GM12878 (cell line): Measurements from ENCODE around the gene CD84. TPM values are rescaled to one million over a fixed set of nuclear protein-coding genes. Genes with fewer than 3 reads are reported as not detected.
A peak's percentile ranks its signal among the peaks of the same experiment; 100 is the strongest.

ENCODE experiments used
- ATF3 ChIP-seq: IDR thresholded peaks from 2 replicates; pipeline ENCODE4 v1.6.1; 2011; ENCODE audit warnings: low read depth, mild to moderate bottlenecking, low read length, moderate library complexity, borderline replicate concordance; ENCODE audit errors: extremely low read depth
- ATF7 ChIP-seq: fragments of 450-650 bp; IDR thresholded peaks from 2 replicates; pipeline ENCODE4 v1.6.1; 2016; ENCODE audit warnings: low read depth, mild to moderate bottlenecking
- CUX1 ChIP-seq: IDR thresholded peaks from 2 replicates; pipeline ENCODE4 v1.6.1; 2012; ENCODE audit warnings: improper control_type of control experiment, low read depth, low read length; ENCODE audit not compliant: insufficient replicate concordance
- FOXK2 ChIP-seq: fragments of 450-650 bp; IDR thresholded peaks from 2 replicates; pipeline ENCODE4 v1.6.1; 2017; ENCODE audit warnings: mild to moderate bottlenecking, moderate library complexity
- IKZF2 ChIP-seq, 2 experiments: fragments of 450-650 bp; IDR thresholded peaks; 2 replicates each; pipeline ENCODE4 v1.6.1; 2017; ENCODE audit warnings: mild to moderate bottlenecking in 2 of 2, moderate library complexity in 2 of 2
- MXI1 ChIP-seq: fragments of 150-350 bp; IDR thresholded peaks from 2 replicates; pipeline ENCODE4 v1.6.1; 2011; ENCODE audit warnings: low read depth, mild to moderate bottlenecking, inconsistent platforms, low read length, improper control_type of control experiment
- NFIC ChIP-seq: IDR thresholded peaks from 2 replicates; pipeline ENCODE4 v1.6.1; 2012; ENCODE audit warnings: low read depth, mild to moderate bottlenecking, inconsistent platforms, low read length, moderate library complexity
- PKNOX1 ChIP-seq: fragments of 450-650 bp; IDR thresholded peaks from 2 replicates; pipeline ENCODE4 v1.6.1; 2016; ENCODE audit warnings: mild to moderate bottlenecking
- RAD21 ChIP-seq: IDR thresholded peaks from 2 replicates; pipeline ENCODE4 v1.6.1; 2011; ENCODE audit warnings: mild to moderate bottlenecking, low read depth, low read length, moderate library complexity; ENCODE audit not compliant: insufficient read depth
- RB1 ChIP-seq: fragments of 450-650 bp; formaldehyde crosslinking; IDR thresholded peaks from 2 replicates; pipeline ENCODE4 v1.6.1; 2017; ENCODE audit warnings: mild to moderate bottlenecking, borderline replicate concordance
- STAT3 ChIP-seq: IDR thresholded peaks from 2 replicates; pipeline ENCODE4 v1.6.1; 2011; ENCODE audit warnings: low read depth, low read length, improper control_type of control experiment
- TCF12 ChIP-seq: IDR thresholded peaks from 2 replicates; pipeline ENCODE4 v1.6.1; 2011; ENCODE audit warnings: low read depth, mild to moderate bottlenecking, low read length
- TCF7 ChIP-seq: IDR thresholded peaks from 2 replicates; pipeline ENCODE4 v1.6.1; 2014; ENCODE audit warnings: antibody characterized with exemption, borderline replicate concordance
- YY1 ChIP-seq: IDR thresholded peaks from 2 replicates; pipeline ENCODE4 v1.6.1; 2011; ENCODE audit warnings: low read depth, mild to moderate bottlenecking, low read length
- ZNF592 ChIP-seq: fragments of 450-650 bp; IDR thresholded peaks from 2 replicates; pipeline ENCODE4 v1.6.1; 2017; ENCODE audit warnings: mild to moderate bottlenecking, moderate library complexity
- polyA plus RNA-seq, 11 experiments: library from polyadenylated mRNA; depleted of rRNA in 4 of 11; unstranded in 6 of 11; stranded (reverse) in 5 of 11; fragments of >200 nt; fragmentation: Nextera tagmentation in 4 of 11; fragmentation: Illumina TruSeq in 1 of 11; extraction: Ambion mirVana in 4 of 11; extraction: Trizol in 1 of 11; gene quantifications; 1 replicate in 1 of 11; 2 replicates in 10 of 11; pipeline versions ENCODE4 v1.2.1 to v1.2.3, GENCODE V29; 2011 to 2016; ENCODE audit warnings: inconsistent platforms in 2 of 11, missing spikeins in 2 of 11, low read depth in 1 of 11
- total RNA-seq, 4 experiments: library from RNA; depleted of rRNA in 3 of 4; stranded (reverse); fragments of >200 nt in 3 of 4; fragmentation: Illumina TruSeq in 1 of 4; extraction: Trizol in 1 of 4; gene quantifications; 2 replicates each; pipeline versions ENCODE4 v1.2.1 to v1.2.3, GENCODE V29; 2013 to 2021
- TF ChIP-seq, protein P1 (sequence below): fragments of 450-650 bp; formaldehyde crosslinking; IDR thresholded peaks from 2 replicates; pipeline ENCODE4 v1.4.0; 2020; ENCODE audit warnings: mild to moderate bottlenecking, moderate library complexity

CD84 gene
- total and polyA plus RNA-seq, 10 of the 15 experiments (the other 5 are each of a cell fraction or from before 2014, with no cell fraction given), result 3.4 to 20.3 (median 11.7) TPM

DNA sequence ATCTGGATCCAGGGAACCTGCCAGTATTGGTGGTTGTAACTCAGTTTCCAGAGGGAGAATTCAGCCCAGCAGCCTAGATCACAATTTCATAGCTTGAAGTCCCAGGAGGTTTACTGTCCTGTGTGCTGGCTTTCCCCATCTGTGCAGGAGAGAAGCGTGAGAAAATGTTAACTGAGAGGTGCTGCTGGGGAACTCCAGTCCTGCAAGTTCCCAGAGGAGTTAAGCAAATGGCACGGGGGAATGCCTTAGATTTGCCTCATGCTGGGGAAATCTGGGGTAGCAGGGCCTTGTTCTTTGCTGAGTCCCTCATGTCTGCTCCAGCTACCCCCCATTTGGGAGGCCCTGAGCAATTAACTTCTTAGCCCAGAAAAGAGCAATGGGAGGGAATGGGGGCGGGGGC, 31.1 kb downstream of the CD84 start (continued):
- TF ChIP-seq RAD21 (peak; percentile 42), CUX1 (peak; percentile 100), NFIC (no peak), STAT3 (0 out of 2 replicates have a peak, but pooled peaks have one; percentile 53), IKZF2 (IDR thresholded peaks at IDR 0.05) (peak; percentile 82 to 86), YY1 (peak; percentile 65; the same call in 1 of the 2 replicates), FOXK2 (no peak), TCF7 (peak; percentile 36; the same call in 1 of the 2 replicates), TCF12 (peak; percentile 97), PKNOX1 (no peak), ATF7 (peak; percentile 66), RB1 (peak; percentile 98), ATF3 (no peak), ZNF592 (peak; percentile 93; the same call in 1 of the 2 replicates), MXI1 (0 out of 2 replicates have a peak, but pooled peaks have one; percentile 47)
- TF ChIP-seq, protein P1, sequence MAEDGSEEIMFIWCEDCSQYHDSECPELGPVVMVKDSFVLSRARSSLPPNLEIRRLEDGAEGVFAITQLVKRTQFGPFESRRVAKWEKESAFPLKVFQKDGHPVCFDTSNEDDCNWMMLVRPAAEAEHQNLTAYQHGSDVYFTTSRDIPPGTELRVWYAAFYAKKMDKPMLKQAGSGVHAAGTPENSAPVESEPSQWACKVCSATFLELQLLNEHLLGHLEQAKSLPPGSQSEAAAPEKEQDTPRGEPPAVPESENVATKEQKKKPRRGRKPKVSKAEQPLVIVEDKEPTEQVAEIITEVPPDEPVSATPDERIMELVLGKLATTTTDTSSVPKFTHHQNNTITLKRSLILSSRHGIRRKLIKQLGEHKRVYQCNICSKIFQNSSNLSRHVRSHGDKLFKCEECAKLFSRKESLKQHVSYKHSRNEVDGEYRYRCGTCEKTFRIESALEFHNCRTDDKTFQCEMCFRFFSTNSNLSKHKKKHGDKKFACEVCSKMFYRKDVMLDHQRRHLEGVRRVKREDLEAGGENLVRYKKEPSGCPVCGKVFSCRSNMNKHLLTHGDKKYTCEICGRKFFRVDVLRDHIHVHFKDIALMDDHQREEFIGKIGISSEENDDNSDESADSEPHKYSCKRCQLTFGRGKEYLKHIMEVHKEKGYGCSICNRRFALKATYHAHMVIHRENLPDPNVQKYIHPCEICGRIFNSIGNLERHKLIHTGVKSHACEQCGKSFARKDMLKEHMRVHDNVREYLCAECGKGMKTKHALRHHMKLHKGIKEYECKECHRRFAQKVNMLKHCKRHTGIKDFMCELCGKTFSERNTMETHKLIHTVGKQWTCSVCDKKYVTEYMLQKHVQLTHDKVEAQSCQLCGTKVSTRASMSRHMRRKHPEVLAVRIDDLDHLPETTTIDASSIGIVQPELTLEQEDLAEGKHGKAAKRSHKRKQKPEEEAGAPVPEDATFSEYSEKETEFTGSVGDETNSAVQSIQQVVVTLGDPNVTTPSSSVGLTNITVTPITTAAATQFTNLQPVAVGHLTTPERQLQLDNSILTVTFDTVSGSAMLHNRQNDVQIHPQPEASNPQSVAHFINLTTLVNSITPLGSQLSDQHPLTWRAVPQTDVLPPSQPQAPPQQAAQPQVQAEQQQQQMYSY (CRISPR knock-in tag), result no peak
